Measurements from ENCODE around the gene GTF2IRD1. TPM values are rescaled to one million over a fixed set of nuclear protein-coding genes. Genes with fewer than 3 reads are reported as not detected.
"Not testable (repeated sequence)": the region's sequence is repeated elsewhere in the genome, so short reads cannot be mapped to it uniquely, and the experiment has no call there.

Gene GTF2IRD1
- total and polyA plus RNA-seq, 8 donors: 7.1 to 15.9 (median 9.9) TPM

DNA sequence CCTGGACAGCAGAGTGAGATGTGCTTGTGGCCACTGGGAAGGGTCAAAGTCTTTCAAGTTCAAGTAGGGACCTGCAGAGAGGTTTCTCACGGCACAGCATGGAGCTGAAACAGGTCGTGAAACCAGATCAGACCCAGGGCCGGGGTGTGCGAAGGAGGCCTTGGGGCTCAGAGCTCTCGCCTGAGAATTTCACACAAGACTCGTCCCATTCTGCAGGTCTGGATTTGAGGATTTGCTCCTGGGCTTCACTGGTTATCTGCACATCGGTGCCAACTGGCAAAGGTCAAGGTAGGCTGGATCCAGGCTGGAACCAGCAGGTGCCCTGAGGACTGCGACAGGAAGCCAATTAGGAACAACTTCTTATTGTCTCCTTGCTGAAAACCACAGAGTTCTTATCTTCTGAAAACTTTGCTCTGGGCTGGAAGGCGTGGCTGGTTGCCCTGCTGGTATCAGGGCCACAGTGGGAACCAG lies 179.8 kb downstream of the GTF2IRD1 start:
- intact Hi-C loops (cut with DNase I): no loop called here
- no peak for ATAC-seq
- no peaks in the 10 kb centered on the region for H3K9me3 ChIP-seq
- TF ChIP-seq, protein P1, sequence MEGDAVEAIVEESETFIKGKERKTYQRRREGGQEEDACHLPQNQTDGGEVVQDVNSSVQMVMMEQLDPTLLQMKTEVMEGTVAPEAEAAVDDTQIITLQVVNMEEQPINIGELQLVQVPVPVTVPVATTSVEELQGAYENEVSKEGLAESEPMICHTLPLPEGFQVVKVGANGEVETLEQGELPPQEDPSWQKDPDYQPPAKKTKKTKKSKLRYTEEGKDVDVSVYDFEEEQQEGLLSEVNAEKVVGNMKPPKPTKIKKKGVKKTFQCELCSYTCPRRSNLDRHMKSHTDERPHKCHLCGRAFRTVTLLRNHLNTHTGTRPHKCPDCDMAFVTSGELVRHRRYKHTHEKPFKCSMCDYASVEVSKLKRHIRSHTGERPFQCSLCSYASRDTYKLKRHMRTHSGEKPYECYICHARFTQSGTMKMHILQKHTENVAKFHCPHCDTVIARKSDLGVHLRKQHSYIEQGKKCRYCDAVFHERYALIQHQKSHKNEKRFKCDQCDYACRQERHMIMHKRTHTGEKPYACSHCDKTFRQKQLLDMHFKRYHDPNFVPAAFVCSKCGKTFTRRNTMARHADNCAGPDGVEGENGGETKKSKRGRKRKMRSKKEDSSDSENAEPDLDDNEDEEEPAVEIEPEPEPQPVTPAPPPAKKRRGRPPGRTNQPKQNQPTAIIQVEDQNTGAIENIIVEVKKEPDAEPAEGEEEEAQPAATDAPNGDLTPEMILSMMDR (IDR thresholded peaks at IDR 0.05): no peak
- H3K27me3 ChIP-seq: no peaks in the 10 kb centered on the region
- WGBS, 2 donors: 63 to 64% methylated on average over 9 of the region's 9 CpGs
- no peak for FAIRE-seq
- H3K4me1 ChIP-seq: no peaks in the 10 kb centered on the region
- no peak overlapping the region for H3K4me3 ChIP-seq
- no peak overlapping the region for H3K27ac ChIP-seq
- DNase-seq: no peak
- H3K36me3 ChIP-seq: no peaks in the 10 kb centered on the region

DNA sequence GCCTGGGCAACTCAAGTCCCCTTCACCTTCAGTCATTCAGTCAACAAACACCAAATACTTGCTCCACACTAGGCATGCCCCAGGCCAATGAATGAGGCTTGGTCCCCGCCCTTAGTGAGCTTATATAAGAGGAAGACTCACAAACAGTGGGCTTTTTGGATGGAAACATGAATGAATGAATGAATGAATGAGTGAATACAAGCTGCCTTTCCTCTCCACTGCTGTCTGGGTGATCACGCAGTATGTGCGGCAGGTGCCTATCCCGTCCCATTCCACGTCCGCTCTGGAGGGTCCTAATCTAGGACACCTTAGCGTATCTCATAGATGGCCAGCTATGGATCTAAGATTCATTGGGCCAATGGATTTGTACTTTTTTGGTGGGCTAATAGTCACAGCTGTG lies 184.0 kb downstream of the GTF2IRD1 start:
- Histone ChIP-seq H3K4me1 (no peaks in the 10 kb centered on the region), H3K27ac (no peak overlapping the region), H3K9me3 (no peaks in the 10 kb centered on the region), H3K36me3 (no peaks in the 10 kb centered on the region), H3K4me3 (no peak overlapping the region), H3K27me3 (no peaks in the 10 kb centered on the region)
- 96 to 98% methylated on average over 7 of the region's 7 CpGs for WGBS, 2 donors
- FAIRE-seq (no peak), DNase-seq (no peak), ATAC-seq (no peak)
- TF ChIP-seq, protein P1 (IDR thresholded peaks at IDR 0.05): no peak
- intact Hi-C loops (cut with DNase I): no loop called here

DNA sequence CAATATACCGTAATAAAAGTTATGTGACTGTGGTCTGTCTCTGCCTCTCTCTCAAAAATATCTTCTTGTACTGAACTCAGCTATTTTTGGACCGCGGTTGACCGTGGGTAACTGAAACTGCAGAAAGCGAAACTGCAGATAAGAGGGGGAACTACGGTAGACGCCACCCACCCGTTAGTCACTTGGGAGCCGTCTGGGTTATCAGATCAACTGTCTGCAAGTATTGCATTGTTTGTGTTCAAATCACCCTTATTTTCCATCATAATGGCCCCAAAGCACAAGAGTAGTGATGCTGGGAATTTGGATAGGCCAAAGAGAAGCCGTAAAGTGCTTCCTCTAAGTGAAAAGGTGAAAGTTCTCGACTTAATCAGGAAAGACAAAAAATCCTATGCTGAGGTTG lies 196.3 kb downstream of the GTF2IRD1 start:
- ATAC-seq (peak in 3 of 4 donors; percentile 57 to 87 (median 83)), DNase-seq (peak in 1 of 6 donors; percentile 59)
- Histone ChIP-seq H3K27ac (peak overlapping the region in 2 of 4 donors; percentile 17 to 31), H3K4me1 (peaks cover 0 to 14% (median 0%) of the 10 kb centered on the region in 3 donors)
- H3K4me3 ChIP-seq; intact Hi-C loops (cut with DNase I); H3K36me3 ChIP-seq; H3K27me3 ChIP-seq; FAIRE-seq; H3K9me3 ChIP-seq: not testable (repeated sequence)
- WGBS, 2 donors: 14 to 17% methylated on average over 10 of the region's 11 CpGs

DNA sequence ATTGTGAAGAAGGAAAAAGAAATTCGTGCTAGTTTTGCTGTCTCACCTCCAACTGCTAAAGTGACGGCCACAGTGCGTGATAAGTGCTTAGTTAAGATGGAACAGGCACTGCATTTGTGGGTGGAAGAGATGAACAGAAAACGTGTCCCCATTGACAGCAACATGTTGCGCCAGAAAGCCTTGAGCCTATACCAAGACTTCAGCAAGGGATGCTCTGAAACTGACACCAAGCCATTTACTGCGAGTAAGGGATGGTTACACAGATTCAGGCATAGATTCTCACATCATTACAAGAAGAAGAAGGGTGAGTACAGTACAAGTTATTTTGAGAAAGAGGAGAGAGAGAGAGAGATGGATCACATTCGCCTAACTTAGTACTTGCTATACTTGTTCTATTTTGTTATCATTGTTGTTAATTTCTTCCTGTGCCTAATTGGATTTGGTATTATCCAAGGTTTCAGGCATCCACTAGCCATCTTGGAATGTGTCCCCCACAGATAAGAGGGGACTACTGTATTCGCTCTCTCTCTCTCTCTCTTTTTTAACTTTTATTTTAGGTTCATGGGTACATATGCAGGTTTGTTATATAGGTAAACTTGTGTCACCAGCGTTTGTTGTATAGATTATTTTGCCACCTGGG lies 196.9 kb downstream of the GTF2IRD1 start:
- H3K4me3 ChIP-seq; H3K27me3 ChIP-seq; FAIRE-seq; DNase-seq; H3K36me3 ChIP-seq; H3K27ac ChIP-seq; H3K9me3 ChIP-seq; intact Hi-C loops (cut with DNase I): not testable (repeated sequence)
- 72 to 78% methylated on average over 6 of the region's 9 CpGs for WGBS, 2 donors
- H3K4me1 ChIP-seq: peaks cover 0 to 15% (median 0%) of the 10 kb centered on the region in 3 donors
- peak in 1 of 4 donors; percentile 11 for ATAC-seq

DNA sequence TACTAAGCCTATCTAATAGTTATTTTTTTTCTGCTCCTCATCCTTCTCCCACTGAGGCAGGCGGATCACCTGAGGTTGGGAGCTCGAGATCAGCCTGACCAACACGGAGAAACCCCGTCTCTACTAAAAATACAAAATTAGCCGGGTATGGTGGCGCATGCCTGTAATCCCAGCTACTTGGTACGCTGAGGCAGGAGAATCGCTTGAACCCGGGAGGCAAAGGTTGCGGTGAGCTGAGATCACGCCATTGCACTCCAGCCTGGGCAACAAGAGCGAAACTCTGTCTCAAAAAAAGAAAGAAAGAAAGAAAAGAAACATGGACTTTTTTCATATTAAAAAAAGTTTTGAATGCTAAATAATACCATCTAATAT lies 197.4 kb downstream of the GTF2IRD1 start:
- not testable (repeated sequence) for FAIRE-seq

More for the DNA sequence above, 197.4 kb downstream of the GTF2IRD1 start:
- WGBS, 2 donors: 83 to 92% methylated on average over 12 of the region's 12 CpGs
- H3K4me3 ChIP-seq; H3K27ac ChIP-seq; H3K27me3 ChIP-seq; DNase-seq; intact Hi-C loops (cut with DNase I); ATAC-seq; H3K36me3 ChIP-seq; H3K9me3 ChIP-seq: not testable (repeated sequence)
- H3K4me1 ChIP-seq: peaks cover 0 to 19% (median 2%) of the 10 kb centered on the region in 3 donors

Other genes starting within 250 kb of the GTF2IRD1 start
- gene LAT2, start 243.9 kb upstream of the GTF2IRD1 start, total RNA-seq: 10 to 100 TPM in 1 of 6 donors, 1 to 10 TPM in 4, under 1 TPM in 1; 0.65 to 14.3 (median 2.7) TPM
- gene LAT2, start 243.9 kb upstream of the GTF2IRD1 start, polyA plus RNA-seq: 10 to 100 TPM in 1 of 2 donors, 1 to 10 TPM in 1; 4.6 to 17.5 TPM
- 10 to 100 TPM in 1 of 6 donors, 1 to 10 TPM in 5; 8.8 to 10.4 (median 9.3) TPM for gene RFC2, start 199.5 kb upstream of the GTF2IRD1 start, total RNA-seq
- 10 to 100 TPM in 1 of 2 donors, 1 to 10 TPM in 1; 8.1 to 11.4 TPM for gene RFC2, start 199.5 kb upstream of the GTF2IRD1 start, polyA plus RNA-seq
- 10 to 100 TPM; 14.7 to 29.8 (median 20.8) TPM for gene CLIP2, start 164.5 kb upstream of the GTF2IRD1 start, total RNA-seq
- 10 to 100 TPM in 1 of 2 donors, 1 to 10 TPM in 1; 8.5 to 30.6 TPM for gene CLIP2, start 164.5 kb upstream of the GTF2IRD1 start, polyA plus RNA-seq
- 100 to 1,000 TPM in 2 of 6 donors, 10 to 100 TPM in 4; 66.8 to 159 (median 89.2) TPM for gene GTF2I, start 203.8 kb downstream of the GTF2IRD1 start, total RNA-seq
- gene GTF2I, start 203.8 kb downstream of the GTF2IRD1 start, polyA plus RNA-seq: 10 to 100 TPM; 40.5 to 43.6 TPM